ENCODE data around the gene CLTA. TPM values are rescaled to one million over a fixed set of nuclear protein-coding genes. Genes with fewer than 3 reads are reported as not detected.

CLTA gene
- total RNA-seq, 1 experiment from 2014 or later, result 195 TPM

- H4K91ac ChIP-seq (ENCODE audit: insufficient read length, low read depth, low read length), result no peak overlapping the region
- H3K9ac ChIP-seq (ENCODE audit: extremely low read depth, insufficient read length, low read length), result no peak overlapping the region
- peaks cover 4 to 5% of the 10 kb centered on the region in 2 experiments; a peak in 3 of 4 replicates for H3K4me1 Mint-ChIP-seq
- no peak overlapping the region for H2BK20ac ChIP-seq (ENCODE audit: low read depth, low read length, poor library complexity, severe bottlenecking)
- no peaks in the 10 kb centered on the region for H3K79me2 ChIP-seq (ENCODE audit: insufficient read depth, low read length)
- H3K4ac ChIP-seq (ENCODE audit: low read depth, low read length), result no peak overlapping the region
- no peak overlapping the region for H3T11ph ChIP-seq (ENCODE audit: low read length)
- no peak overlapping the region for H2BK15ac ChIP-seq (ENCODE audit: low read depth, low read length)
- H3K4me3 Mint-ChIP-seq, result no peak overlapping the region
- H3K23me2 ChIP-seq (ENCODE audit: insufficient read length, low read depth, low read length, poor library complexity, severe bottlenecking), result no peaks in the 10 kb centered on the region
- TF ChIP-seq CTCF (conservative IDR thresholded peaks at IDR 0.05), result no peak
- no peak overlapping the region for H3K18ac ChIP-seq (ENCODE audit: insufficient read length, low read depth, low read length)
- H3K56ac ChIP-seq (ENCODE audit: insufficient read length, low read depth, low read length), result no peak overlapping the region
- no peak overlapping the region for H3K4me2 ChIP-seq (ENCODE audit: insufficient read depth, insufficient read length, low read length)
- DNase-seq, result no peak
- no peak overlapping the region for H2AK5ac ChIP-seq (ENCODE audit: insufficient read length, low read length)
- H2BK5ac ChIP-seq (ENCODE audit: insufficient read length, low read length), result no peak overlapping the region
- H4K20me1 ChIP-seq (ENCODE audit: control insufficient read depth, insufficient read depth, insufficient read length), result no peaks in the 10 kb centered on the region
- H3K14ac ChIP-seq (ENCODE audit: insufficient read depth, low read length), result no peak overlapping the region
- H3K79me1 ChIP-seq (ENCODE audit: insufficient read depth, low read depth, low read length, poor library complexity, severe bottlenecking), result no peaks in the 10 kb centered on the region
- H3K9me3 ChIP-seq (ENCODE audit: control insufficient read depth, low read depth, low read length), result no peaks in the 10 kb centered on the region
- H4K8ac ChIP-seq (replicated peaks; ENCODE audit: insufficient read length, low read depth, low read length), result no peak overlapping the region
- H3K27ac ChIP-seq (ENCODE audit: insufficient read length, low read depth, low read length), result no peak overlapping the region
- no peak overlapping the region for H2BK120ac ChIP-seq (ENCODE audit: low read depth, low read length, poor library complexity, severe bottlenecking)
- no peaks in the 10 kb centered on the region for H3K4me1 ChIP-seq (ENCODE audit: insufficient read depth, low read length)
- no peak overlapping the region for H2BK12ac ChIP-seq (ENCODE audit: insufficient read length, low read depth, low read length)
- H2AFZ ChIP-seq (ENCODE audit: low read length), result no peak overlapping the region
- H3K9me3 Mint-ChIP-seq, result peaks cover 0 to 2% of the 10 kb centered on the region in 2 experiments; a peak in 2 of 5 replicates
- H3K27me3 Mint-ChIP-seq (ENCODE audit: low read depth), result peaks cover 19% of the 10 kb centered on the region
- no peak overlapping the region for H3K27ac Mint-ChIP-seq
- no peak overlapping the region for H3K23ac ChIP-seq (ENCODE audit: insufficient read length, low read depth, low read length)
- WGBS (ENCODE audit: extremely low coverage, insufficient read length, low lambda C conversion rate), result no CpG with 5 or more reads among the region's 2 CpGs
- no peak overlapping the region for H4K5ac ChIP-seq (ENCODE audit: insufficient read length, low read depth, low read length)
- no peaks in the 10 kb centered on the region for H3K27me3 ChIP-seq (ENCODE audit: insufficient read depth, low read length)
- H3K36me3 Mint-ChIP-seq (ENCODE audit: insufficient read depth in 1 of 3, low read depth in 3 of 3), result no peaks in the 10 kb centered on the region
Observed at GRCh38 chr9:36173861-36174260, 16.9 kb upstream of the CLTA start.

All from H9 (cell line).